ENCODE data around the gene THAP11. TPM values are rescaled to one million over a fixed set of nuclear protein-coding genes. Genes with fewer than 3 reads are reported as not detected.

Gene THAP11
- total and polyA plus RNA-seq, 2 of the 13 experiments (the other 11 are each of a cell fraction or from before 2014, with no cell fraction given) = 44.2 to 53.4 TPM

DNA sequence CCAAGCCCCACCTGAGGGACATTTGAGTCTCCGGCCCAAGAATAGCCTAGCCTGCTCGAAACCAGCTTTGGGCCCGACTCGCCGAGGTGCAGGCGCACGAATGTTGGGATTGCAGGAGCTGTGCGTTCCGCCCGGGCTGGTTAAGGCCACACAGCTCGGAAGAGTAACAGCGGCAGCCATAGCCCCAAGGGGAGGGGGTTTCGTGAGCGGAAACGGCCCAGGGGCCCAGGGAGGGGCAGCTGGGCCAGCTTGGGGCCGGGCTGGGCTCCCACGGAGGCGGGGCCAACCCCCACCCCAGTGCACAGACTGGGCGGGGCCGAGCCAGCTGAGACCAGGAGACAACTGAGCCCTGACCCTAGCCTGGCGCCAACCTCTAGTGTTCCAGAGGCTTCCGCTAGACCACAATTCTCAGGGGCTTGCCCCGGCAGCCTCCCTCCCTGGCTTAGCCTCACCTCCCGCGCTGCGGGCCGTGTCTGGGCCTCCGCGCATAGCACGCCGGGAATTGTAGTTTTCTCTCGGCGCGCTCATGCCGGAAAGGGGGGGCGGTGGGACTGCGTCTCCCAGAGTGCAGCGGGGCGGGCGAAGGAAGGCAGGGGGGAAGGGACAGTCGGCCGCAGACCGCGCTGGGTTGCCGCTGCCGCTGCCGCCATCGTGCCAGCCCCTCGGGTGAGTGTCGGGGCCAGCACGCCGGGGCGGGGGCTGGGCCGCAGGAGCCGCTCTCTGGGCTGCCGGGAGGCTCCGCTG is 4.4 kb downstream of the THAP11 start, which contains the start of gene NUTF2 (continued):
- TF ChIP-seq, protein P1, sequence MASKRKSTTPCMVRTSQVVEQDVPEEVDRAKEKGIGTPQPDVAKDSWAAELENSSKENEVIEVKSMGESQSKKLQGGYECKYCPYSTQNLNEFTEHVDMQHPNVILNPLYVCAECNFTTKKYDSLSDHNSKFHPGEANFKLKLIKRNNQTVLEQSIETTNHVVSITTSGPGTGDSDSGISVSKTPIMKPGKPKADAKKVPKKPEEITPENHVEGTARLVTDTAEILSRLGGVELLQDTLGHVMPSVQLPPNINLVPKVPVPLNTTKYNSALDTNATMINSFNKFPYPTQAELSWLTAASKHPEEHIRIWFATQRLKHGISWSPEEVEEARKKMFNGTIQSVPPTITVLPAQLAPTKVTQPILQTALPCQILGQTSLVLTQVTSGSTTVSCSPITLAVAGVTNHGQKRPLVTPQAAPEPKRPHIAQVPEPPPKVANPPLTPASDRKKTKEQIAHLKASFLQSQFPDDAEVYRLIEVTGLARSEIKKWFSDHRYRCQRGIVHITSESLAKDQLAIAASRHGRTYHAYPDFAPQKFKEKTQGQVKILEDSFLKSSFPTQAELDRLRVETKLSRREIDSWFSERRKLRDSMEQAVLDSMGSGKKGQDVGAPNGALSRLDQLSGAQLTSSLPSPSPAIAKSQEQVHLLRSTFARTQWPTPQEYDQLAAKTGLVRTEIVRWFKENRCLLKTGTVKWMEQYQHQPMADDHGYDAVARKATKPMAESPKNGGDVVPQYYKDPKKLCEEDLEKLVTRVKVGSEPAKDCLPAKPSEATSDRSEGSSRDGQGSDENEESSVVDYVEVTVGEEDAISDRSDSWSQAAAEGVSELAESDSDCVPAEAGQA (IDR thresholded peaks at IDR 0.05; ENCODE audit: low read depth) = peak; percentile 76; the same call in 1 of the 2 replicates
- TF ChIP-seq, protein P1 (CRISPR knock-in tag; IDR thresholded peaks at IDR 0.05; ENCODE audit: borderline replicate concordance) = 0 out of 2 replicates have a peak, but pooled peaks have one; percentile 32
- peak; percentile 97 for TF ChIP-seq SRSF1 (optimal IDR thresholded peaks at IDR 0.05; ENCODE audit: low read depth, low read length)
- TF ChIP-seq, protein P2, sequence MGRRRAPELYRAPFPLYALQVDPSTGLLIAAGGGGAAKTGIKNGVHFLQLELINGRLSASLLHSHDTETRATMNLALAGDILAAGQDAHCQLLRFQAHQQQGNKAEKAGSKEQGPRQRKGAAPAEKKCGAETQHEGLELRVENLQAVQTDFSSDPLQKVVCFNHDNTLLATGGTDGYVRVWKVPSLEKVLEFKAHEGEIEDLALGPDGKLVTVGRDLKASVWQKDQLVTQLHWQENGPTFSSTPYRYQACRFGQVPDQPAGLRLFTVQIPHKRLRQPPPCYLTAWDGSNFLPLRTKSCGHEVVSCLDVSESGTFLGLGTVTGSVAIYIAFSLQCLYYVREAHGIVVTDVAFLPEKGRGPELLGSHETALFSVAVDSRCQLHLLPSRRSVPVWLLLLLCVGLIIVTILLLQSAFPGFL (CRISPR knock-in tag; IDR thresholded peaks at IDR 0.05) = no peak
- TF ChIP-seq NFIC (IDR thresholded peaks at IDR 0.05; ENCODE audit: low read length) = no peak
- TF ChIP-seq, protein P3, sequence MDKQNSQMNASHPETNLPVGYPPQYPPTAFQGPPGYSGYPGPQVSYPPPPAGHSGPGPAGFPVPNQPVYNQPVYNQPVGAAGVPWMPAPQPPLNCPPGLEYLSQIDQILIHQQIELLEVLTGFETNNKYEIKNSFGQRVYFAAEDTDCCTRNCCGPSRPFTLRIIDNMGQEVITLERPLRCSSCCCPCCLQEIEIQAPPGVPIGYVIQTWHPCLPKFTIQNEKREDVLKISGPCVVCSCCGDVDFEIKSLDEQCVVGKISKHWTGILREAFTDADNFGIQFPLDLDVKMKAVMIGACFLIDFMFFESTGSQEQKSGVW (CRISPR knock-in tag; IDR thresholded peaks at IDR 0.05; ENCODE audit: borderline replicate concordance) = no peak
- TF ChIP-seq ZBTB21 (CRISPR knock-in tag; IDR thresholded peaks at IDR 0.05) = no peak; the same call in 1 of the 2 replicates
- TF ChIP-seq, protein P4, sequence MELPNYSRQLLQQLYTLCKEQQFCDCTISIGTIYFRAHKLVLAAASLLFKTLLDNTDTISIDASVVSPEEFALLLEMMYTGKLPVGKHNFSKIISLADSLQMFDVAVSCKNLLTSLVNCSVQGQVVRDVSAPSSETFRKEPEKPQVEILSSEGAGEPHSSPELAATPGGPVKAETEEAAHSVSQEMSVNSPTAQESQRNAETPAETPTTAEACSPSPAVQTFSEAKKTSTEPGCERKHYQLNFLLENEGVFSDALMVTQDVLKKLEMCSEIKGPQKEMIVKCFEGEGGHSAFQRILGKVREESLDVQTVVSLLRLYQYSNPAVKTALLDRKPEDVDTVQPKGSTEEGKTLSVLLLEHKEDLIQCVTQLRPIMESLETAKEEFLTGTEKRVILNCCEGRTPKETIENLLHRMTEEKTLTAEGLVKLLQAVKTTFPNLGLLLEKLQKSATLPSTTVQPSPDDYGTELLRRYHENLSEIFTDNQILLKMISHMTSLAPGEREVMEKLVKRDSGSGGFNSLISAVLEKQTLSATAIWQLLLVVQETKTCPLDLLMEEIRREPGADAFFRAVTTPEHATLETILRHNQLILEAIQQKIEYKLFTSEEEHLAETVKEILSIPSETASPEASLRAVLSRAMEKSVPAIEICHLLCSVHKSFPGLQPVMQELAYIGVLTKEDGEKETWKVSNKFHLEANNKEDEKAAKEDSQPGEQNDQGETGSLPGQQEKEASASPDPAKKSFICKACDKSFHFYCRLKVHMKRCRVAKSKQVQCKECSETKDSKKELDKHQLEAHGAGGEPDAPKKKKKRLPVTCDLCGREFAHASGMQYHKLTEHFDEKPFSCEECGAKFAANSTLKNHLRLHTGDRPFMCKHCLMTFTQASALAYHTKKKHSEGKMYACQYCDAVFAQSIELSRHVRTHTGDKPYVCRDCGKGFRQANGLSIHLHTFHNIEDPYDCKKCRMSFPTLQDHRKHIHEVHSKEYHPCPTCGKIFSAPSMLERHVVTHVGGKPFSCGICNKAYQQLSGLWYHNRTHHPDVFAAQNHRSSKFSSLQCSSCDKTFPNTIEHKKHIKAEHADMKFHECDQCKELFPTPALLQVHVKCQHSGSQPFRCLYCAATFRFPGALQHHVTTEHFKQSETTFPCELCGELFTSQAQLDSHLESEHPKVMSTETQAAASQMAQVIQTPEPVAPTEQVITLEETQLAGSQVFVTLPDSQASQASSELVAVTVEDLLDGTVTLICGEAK (IDR thresholded peaks at IDR 0.05) = no peak
- TF ChIP-seq, protein P4 (CRISPR knock-in tag; IDR thresholded peaks at IDR 0.05) = peak; percentile 93
- TF ChIP-seq U2AF2 (IDR thresholded peaks at IDR 0.05; ENCODE audit: low read depth, low read length) = 0 out of 2 replicates have a peak, but pooled peaks have one; percentile 36
- TF ChIP-seq RNF2 (conservative IDR thresholded peaks at IDR 0.05; ENCODE audit: low read depth) = no peak

Measured in HepG2 (cell line).